Measurements from ENCODE around the gene PLCG1. TPM values are rescaled to one million over a fixed set of nuclear protein-coding genes. Genes with fewer than 3 reads are reported as not detected.

PLCG1 gene
- total RNA-seq, 1 experiment from 2014 or later = 68.8 TPM

- intact Hi-C loops (cut with micrococcal nuclease) = no loop called here
- Histone ChIP-seq H2AFZ (ENCODE audit: low read length) (no peak overlapping the region), H3K27ac (ENCODE audit: low read length) (no peak overlapping the region), H3K9me2 (replicated peaks; ENCODE audit: low read length) (no peaks in the 10 kb centered on the region), H3F3A (ENCODE audit: low read length, unreplicated experiment) (no peaks in the 10 kb centered on the region), H3K27me3 (ENCODE audit: low read length) (no peaks in the 10 kb centered on the region), H3K9ac (ENCODE audit: low read length) (no peak overlapping the region), H3K79me2 (ENCODE audit: low read length) (peaks cover 11% of the 10 kb centered on the region), H3K9me3 (ENCODE audit: low read length) (no peaks in the 10 kb centered on the region), H3K4me3 (ENCODE audit: low read length) (no peak overlapping the region), H4K20me1 (ENCODE audit: low read length) (peaks cover 7% of the 10 kb centered on the region; the same call in 1 of the 2 replicates), H3K4me2 (ENCODE audit: low read length) (no peak overlapping the region), H3K4me1 (ENCODE audit: insufficient read depth, low read length) (no peaks in the 10 kb centered on the region), H3K36me3 (ENCODE audit: low read depth, low read length) (peaks cover 42% of the 10 kb centered on the region)
- no TSS peak for BruUV-seq (replicated peaks)
- no peak for TF ChIP-seq EZH2phosphoT487 (IDR thresholded peaks at IDR 0.05; ENCODE audit: borderline replicate concordance, low read length)
- 0 out of 2 replicates have a peak, but pooled peaks have one; percentile 19 for TF ChIP-seq CTCF (conservative IDR thresholded peaks at IDR 0.05; ENCODE audit: low read depth, low read length)
- ChIA-PET CTCF (no interaction called here), POLR2A (ENCODE audit: unreplicated experiment) (no interaction called here)
- ATAC-seq = peak; percentile 39; the same call in 1 of the 2 replicates
- DNase-seq = no peak
Measured at GRCh38 chr20:41161886-41162285, 24.5 kb downstream of the PLCG1 start.

DNA sequence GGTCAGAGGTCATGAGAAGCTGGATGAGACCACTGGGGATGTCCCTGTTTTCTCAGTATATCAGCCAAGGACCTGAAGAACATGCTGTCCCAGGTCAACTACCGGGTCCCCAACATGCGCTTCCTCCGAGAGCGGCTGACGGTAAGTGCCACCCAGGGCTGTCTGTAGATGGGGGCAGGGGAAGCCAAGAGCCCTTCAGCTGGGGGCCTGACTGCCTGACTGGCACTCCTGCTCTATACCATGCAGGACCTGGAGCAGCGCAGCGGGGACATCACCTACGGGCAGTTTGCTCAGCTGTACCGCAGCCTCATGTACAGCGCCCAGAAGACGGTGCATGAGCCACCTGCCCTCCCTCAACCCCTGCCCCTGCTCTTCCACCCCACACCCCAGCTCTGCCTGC is 25.1 kb downstream of the PLCG1 start:
- TF ChIP-seq EZH2phosphoT487 (IDR thresholded peaks at IDR 0.05; ENCODE audit: borderline replicate concordance, low read length) (no peak), CTCF (conservative IDR thresholded peaks at IDR 0.05; ENCODE audit: low read depth, low read length) (no peak), EZH2 (IDR thresholded peaks at IDR 0.05; ENCODE audit: low read length, unreplicated experiment) (no peak)
- Histone ChIP-seq H2AFZ (ENCODE audit: low read length) (no peak overlapping the region), H3K4me3 (ENCODE audit: low read length) (no peak overlapping the region), H4K20me1 (ENCODE audit: low read length) (0 out of 2 replicates have a peak, but pooled peaks cover 2% of the 10 kb centered on the region), H3F3A (ENCODE audit: low read length, unreplicated experiment) (no peaks in the 10 kb centered on the region), H3K27me3 (ENCODE audit: low read length) (no peaks in the 10 kb centered on the region), H3K79me2 (ENCODE audit: low read length) (peaks cover 6% of the 10 kb centered on the region), H3K9me3 (ENCODE audit: low read length) (no peaks in the 10 kb centered on the region), H3K4me1 (ENCODE audit: insufficient read depth, low read length) (no peaks in the 10 kb centered on the region), H3K9me2 (replicated peaks; ENCODE audit: low read length) (no peaks in the 10 kb centered on the region), H3K9ac (ENCODE audit: low read length) (no peak overlapping the region), H3K4me2 (ENCODE audit: low read length) (no peak overlapping the region), H3K36me3 (ENCODE audit: low read depth, low read length) (peaks cover 45% of the 10 kb centered on the region), H3K27ac (ENCODE audit: low read length) (no peak overlapping the region)
- intact Hi-C loops (cut with micrococcal nuclease) = no loop called here
- ChIA-PET CTCF (no interaction called here), POLR2A (ENCODE audit: unreplicated experiment) (no interaction called here)
- no peak for DNase-seq
- ATAC-seq = no peak
- BruUV-seq (replicated peaks) = no TSS peak

DNA sequence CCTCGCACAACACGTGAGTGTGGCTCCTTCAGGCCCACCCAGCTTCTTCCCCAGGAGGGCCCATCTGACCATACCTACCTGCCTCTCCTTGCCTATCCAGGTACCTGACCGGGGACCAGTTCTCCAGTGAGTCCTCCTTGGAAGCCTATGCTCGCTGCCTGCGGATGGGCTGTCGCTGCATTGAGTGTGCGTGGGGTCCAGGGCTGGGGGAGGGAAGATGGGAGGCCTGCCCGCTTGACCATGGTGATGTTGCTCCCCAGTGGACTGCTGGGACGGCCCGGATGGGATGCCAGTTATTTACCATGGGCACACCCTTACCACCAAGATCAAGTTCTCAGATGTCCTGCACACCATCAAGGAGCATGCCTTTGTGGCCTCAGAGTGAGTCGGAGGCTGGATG is 26.5 kb downstream of the PLCG1 start:
- ChIA-PET CTCF (no interaction called here), POLR2A (ENCODE audit: unreplicated experiment) (interaction anchor here (0.6 kb wide), 1 partner anchor 210 kb away, joined by 3 read pairs; no protein-coding TSS in a partner anchor)
- Histone ChIP-seq H3K27ac (ENCODE audit: low read length) (no peak overlapping the region), H3K27me3 (ENCODE audit: low read length) (no peaks in the 10 kb centered on the region), H3K4me3 (ENCODE audit: low read length) (no peak overlapping the region), H3K36me3 (ENCODE audit: low read depth, low read length) (peaks cover 49% of the 10 kb centered on the region), H3K9ac (ENCODE audit: low read length) (no peak overlapping the region), H3K4me1 (ENCODE audit: insufficient read depth, low read length) (no peaks in the 10 kb centered on the region), H3F3A (ENCODE audit: low read length, unreplicated experiment) (no peaks in the 10 kb centered on the region), H3K79me2 (ENCODE audit: low read length) (no peaks in the 10 kb centered on the region), H3K9me2 (replicated peaks; ENCODE audit: low read length) (no peaks in the 10 kb centered on the region), H4K20me1 (ENCODE audit: low read length) (no peaks in the 10 kb centered on the region), H3K4me2 (ENCODE audit: low read length) (no peak overlapping the region), H3K9me3 (ENCODE audit: low read length) (no peaks in the 10 kb centered on the region), H2AFZ (ENCODE audit: low read length) (no peak overlapping the region)
- DNase-seq = no peak
- no TSS peak for BruUV-seq (replicated peaks)
- intact Hi-C loops (cut with micrococcal nuclease) = no loop called here
- no peak for ATAC-seq
- no peak for TF ChIP-seq CTCF (conservative IDR thresholded peaks at IDR 0.05; ENCODE audit: low read depth, low read length)
- no peak for TF ChIP-seq EZH2 (IDR thresholded peaks at IDR 0.05; ENCODE audit: low read length, unreplicated experiment)
- TF ChIP-seq EZH2phosphoT487 (IDR thresholded peaks at IDR 0.05; ENCODE audit: borderline replicate concordance, low read length) = no peak

All from PC-3 (cell line).